ENCODE measurements around the gene NPC1L1. TPM values are rescaled to one million over a fixed set of nuclear protein-coding genes. Genes with fewer than 3 reads are reported as not detected.
"Not testable (repeated sequence)": the region's sequence is repeated elsewhere in the genome, so short reads cannot be mapped to it uniquely, and the experiment has no call there.

NPC1L1 gene
- polyA plus RNA-seq, 5 donors: 0.21 to 0.42 (median 0.33) TPM

- no peak for DNase-seq
Observed at GRCh38 chr7:44508328-44509030, 32.7 kb downstream of the NPC1L1 start.

GRCh38 chr7:44506592-44507288 lies 34.4 kb downstream of the NPC1L1 start:
- DNase-seq: not testable (repeated sequence)

GRCh38 chr7:44505595-44505994 lies 35.5 kb downstream of the NPC1L1 start:
- no peak for DNase-seq

- DNase-seq: no peak
Observed at GRCh38 chr7:44498230-44498954, 42.7 kb downstream of the NPC1L1 start.

- no peak for DNase-seq
Observed at GRCh38 chr7:44497155-44498027, 43.7 kb downstream of the NPC1L1 start.

- no peak for DNase-seq
Observed at GRCh38 chr7:44496385-44496784, 44.7 kb downstream of the NPC1L1 start.

DNA sequence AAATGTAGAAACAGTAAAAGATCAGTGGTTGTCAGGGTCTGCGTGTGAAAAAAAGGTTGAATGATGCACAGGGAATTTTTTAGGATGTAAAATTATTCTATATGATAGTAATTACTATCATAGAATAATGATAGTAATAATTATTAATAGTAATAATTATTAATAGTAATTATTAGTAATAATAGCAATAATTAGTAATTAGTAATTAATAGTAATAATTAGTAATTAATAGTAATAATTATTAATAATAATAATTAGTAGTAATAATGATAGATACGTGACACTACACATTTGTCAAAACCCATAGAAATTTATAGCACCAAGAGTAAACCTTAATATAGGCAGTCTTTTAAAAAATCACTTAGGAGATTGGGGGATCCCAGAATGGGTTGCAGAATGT lies 46.2 kb downstream of the NPC1L1 start:
- DNase-seq: no peak

DNA sequence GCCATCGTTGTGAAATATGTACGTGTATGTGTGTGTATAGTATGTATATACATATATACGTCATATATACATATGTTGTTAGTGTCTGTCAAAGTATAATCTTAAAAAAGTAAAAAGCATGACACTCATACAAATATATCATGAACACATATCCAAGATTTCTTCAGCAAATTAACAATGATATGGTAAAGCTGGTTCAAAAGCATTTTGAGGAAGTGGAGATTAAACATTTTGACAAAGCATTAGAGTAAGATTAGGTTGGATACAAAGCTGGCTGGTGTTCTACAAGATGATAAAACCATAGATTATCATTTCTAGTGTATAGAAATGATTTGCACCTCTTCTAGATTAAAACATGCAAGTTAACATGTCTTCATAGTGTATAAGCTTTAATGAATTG lies 49.9 kb downstream of the NPC1L1 start:
- DNase-seq: no peak

GRCh38 chr7:44490351-44491200 lies 50.6 kb downstream of the NPC1L1 start, which contains the start of gene NUDCD3:
NUDCD3 (minus strand) TSS chr7:44490658; CDS start chr7:44490600, 58 bp downstream.
- peak; percentile 86 for DNase-seq

GRCh38 chr7:44489955-44490350 lies 51.2 kb downstream of the NPC1L1 start:
- DNase-seq: peak in 1 of 2 donors; percentile 13

GRCh38 chr7:44488955-44489354 lies 52.2 kb downstream of the NPC1L1 start:
- DNase-seq: no peak

DNA sequence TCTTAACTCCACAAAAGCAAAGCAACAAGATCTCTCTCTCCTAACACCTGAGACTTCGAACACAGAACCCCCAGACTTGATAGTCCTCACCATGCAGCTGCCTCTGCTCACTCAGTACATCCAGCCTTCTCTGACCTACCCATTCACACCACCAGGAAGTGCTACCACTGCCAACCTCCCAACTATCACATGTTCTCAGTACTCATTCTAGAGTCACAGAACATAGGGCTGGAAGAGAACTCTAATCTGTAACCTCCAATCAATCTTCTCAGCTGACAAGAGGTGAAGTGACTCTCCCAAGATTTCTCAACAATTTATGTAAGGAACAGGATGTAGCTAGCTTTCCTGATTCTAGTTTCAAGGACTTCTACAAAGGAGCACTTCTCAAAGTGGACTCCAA lies 54.4 kb downstream of the NPC1L1 start:
- no peak for DNase-seq

DNA sequence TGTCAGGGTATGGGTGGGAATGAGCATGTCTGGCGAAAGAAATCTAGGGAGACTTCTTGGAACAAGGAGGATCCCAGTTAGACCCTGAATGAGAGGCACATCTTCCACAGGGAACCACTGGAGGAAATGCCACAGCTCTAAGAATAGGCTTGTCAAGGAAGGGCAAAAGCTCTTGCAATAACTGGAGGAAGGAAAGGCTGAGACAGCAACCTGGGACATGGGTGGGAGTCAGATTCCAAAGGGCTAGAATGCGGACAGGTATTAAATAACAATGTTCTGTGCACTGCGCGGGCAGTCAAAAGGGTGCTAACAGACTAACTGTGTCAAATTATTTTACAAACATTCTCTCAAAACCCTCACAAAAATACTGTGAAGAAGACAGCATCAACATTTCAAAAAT lies 55.1 kb downstream of the NPC1L1 start:
- no peak for DNase-seq

- no peak for DNase-seq
Observed at GRCh38 chr7:44484482-44485313, 56.4 kb downstream of the NPC1L1 start.

- no peak for DNase-seq
Observed at GRCh38 chr7:44482502-44483485, 58.3 kb downstream of the NPC1L1 start.

GRCh38 chr7:44477938-44478337 lies 63.2 kb downstream of the NPC1L1 start:
- no peak for DNase-seq

GRCh38 chr7:44477063-44477830 lies 63.9 kb downstream of the NPC1L1 start:
- peak; percentile 31 to 52 for DNase-seq

DNA sequence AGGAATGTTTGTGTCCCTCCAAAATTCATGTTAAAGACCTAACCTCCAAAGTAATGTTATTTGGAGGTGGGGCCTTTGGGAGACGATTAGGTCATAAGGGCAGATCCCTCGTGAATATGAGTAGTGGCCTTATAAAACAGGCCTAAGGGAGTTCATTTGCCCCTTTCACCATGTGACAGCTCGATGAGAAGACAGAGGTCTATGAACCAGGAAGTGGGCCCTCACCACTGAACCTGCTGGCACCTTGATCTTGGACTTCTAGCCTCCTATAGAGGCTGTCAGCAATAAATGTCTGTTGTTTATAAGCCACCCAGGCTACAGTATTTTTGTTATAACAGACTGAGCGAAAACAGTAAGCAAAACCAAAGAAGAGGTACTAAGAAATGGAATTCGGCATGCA lies 64.8 kb downstream of the NPC1L1 start:
- no peak for DNase-seq

Measured in right lung (tissue), 5 donors.